ENCODE results near the gene NTNG1. TPM values are rescaled to one million over a fixed set of nuclear protein-coding genes. Genes with fewer than 3 reads are reported as not detected.
"Not testable (repeated sequence)": the region's sequence is repeated elsewhere in the genome, so short reads cannot be mapped to it uniquely, and the experiment has no call there.

NTNG1 gene
- total RNA-seq, 1 donor from 2014 or later: 5.7 TPM

DNA sequence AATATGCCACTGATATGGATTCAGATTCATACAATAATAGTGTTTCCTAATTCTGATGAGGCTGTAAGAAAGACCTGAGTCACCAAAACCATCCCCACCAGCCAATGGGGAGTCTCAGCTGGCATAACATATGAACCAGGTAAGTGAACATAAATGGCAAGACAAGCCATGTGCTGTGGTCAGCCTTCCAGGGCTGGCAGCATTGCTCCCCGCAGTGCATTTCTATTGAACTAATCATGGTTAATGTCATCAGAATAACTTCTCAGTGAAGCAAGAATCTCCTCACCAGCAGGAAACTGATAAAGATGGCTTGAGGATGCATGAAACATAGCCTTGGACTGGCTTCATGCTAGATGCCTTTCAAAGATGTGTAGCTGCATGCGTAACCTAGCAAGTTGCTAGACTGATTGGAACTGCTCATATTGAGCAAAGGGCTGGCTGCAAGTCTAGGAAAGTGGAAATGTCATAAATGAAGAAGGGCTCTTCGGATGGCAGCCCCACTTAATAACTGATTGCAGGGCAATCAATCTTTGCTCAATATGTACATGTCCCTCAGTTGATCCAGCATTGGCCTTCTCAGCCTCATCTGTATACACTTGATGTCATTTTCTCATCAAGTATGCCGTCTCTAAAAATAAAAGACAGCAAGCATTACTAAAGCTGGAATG, 88.0 kb downstream of the NTNG1 start:
- ATAC-seq (ENCODE audit: low read depth): no peak
- no peaks in the 10 kb centered on the region for H3K36me3 Mint-ChIP-seq (ENCODE audit: low read depth)
- H3K9me3 Mint-ChIP-seq: no peaks in the 10 kb centered on the region
- H3K4me1 Mint-ChIP-seq: peaks cover 11% of the 10 kb centered on the region
- no peak for DNase-seq
- ChIA-PET POLR2A (interaction anchor here (0.6 kb wide), 1 partner anchor 252 kb away, joined by 5 read pairs; no protein-coding TSS in a partner anchor), CTCF (no interaction called here)
- TF ChIP-seq CTCF (IDR thresholded peaks at IDR 0.05): no peak
- no peak overlapping the region for H3K4me3 Mint-ChIP-seq
- no peak overlapping the region for H3K27ac Mint-ChIP-seq
- intact Hi-C loops (cut with micrococcal nuclease): no loop called here
- no peaks in the 10 kb centered on the region for H3K27me3 Mint-ChIP-seq

GRCh38 chr1:107229711-107230110, 88.9 kb downstream of the NTNG1 start:
- Mint-ChIP-seq H3K27me3 (no peaks in the 10 kb centered on the region), H3K27ac (no peak overlapping the region), H3K9me3 (no peaks in the 10 kb centered on the region), H3K36me3 (ENCODE audit: low read depth) (no peaks in the 10 kb centered on the region), H3K4me3 (no peak overlapping the region), H3K4me1 (peaks cover 11% of the 10 kb centered on the region)
- ChIA-PET POLR2A (interaction anchor here (0.6 kb wide), 1 partner anchor 251 kb away, joined by 5 read pairs; no protein-coding TSS in a partner anchor), CTCF (no interaction called here)
- DNase-seq (no peak), ATAC-seq (ENCODE audit: low read depth) (no peak)
- TF ChIP-seq CTCF (IDR thresholded peaks at IDR 0.05): no peak
- intact Hi-C loops (cut with micrococcal nuclease): no loop called here

- Mint-ChIP-seq H3K27me3 (no peaks in the 10 kb centered on the region), H3K4me1 (peaks cover 11% of the 10 kb centered on the region), H3K36me3 (ENCODE audit: low read depth) (no peaks in the 10 kb centered on the region), H3K9me3 (no peaks in the 10 kb centered on the region), H3K27ac (no peak overlapping the region), H3K4me3 (no peak overlapping the region)
- ATAC-seq (ENCODE audit: low read depth): no peak
- TF ChIP-seq CTCF (IDR thresholded peaks at IDR 0.05): no peak
- intact Hi-C loops (cut with micrococcal nuclease): no loop called here
- ChIA-PET POLR2A (no interaction called here), CTCF (no interaction called here)
- DNase-seq: no peak
Measured at GRCh38 chr1:107230121-107230520, 89.3 kb downstream of the NTNG1 start.

DNA sequence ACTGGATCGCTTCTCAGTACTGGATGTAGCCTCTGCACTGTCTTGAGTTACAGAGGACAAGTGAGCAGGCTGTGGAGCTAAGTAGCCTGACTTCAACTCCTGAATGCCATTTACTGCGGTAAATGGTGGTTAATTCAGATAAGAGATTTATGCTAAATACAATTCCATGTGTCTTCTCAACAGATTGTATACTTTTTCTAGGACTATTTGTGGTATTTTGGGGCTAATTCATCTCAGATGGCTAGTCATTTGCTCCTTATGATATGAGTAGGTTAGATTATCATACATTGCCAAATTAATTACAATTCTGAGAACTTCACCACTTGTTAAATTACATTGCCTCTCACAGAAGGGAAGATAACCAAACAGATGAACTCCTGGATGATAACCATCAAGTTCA, 90.5 kb downstream of the NTNG1 start:
- H3K4me3 Mint-ChIP-seq: no peak overlapping the region
- no peak overlapping the region for H3K27ac Mint-ChIP-seq
- H3K27me3 Mint-ChIP-seq: no peaks in the 10 kb centered on the region
- no peaks in the 10 kb centered on the region for H3K36me3 Mint-ChIP-seq (ENCODE audit: low read depth)
- ATAC-seq (ENCODE audit: low read depth): no peak
- no peak for TF ChIP-seq CTCF (IDR thresholded peaks at IDR 0.05)
- CTCF ChIA-PET: no interaction called here
- no peak for DNase-seq
- intact Hi-C loops (cut with micrococcal nuclease): no loop called here
- POLR2A ChIA-PET: no interaction called here
- H3K9me3 Mint-ChIP-seq: peaks cover 6% of the 10 kb centered on the region
- peaks cover 8% of the 10 kb centered on the region for H3K4me1 Mint-ChIP-seq

DNA sequence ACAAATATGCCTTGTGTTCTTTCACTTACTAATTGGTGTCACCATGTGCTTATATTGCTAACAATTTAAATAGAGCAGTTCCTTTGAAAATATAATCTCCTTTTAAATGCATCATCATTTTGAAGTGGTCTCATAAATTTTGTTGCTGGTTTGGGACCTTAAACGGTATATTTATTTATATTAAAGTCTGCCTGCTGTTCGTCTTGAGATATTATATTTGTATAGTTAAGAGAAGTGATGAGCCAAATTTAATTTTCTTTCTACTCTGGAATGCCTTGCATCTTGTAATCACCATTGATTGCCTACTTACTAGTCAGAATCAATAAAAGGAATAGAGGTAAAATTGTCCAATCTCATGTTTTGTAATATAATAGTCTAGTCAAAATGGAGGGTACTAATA, 91.6 kb downstream of the NTNG1 start:
- no peak for TF ChIP-seq CTCF (IDR thresholded peaks at IDR 0.05)
- H3K4me1 Mint-ChIP-seq: peaks cover 5% of the 10 kb centered on the region
- CTCF ChIA-PET: no interaction called here
- DNase-seq: no peak
- no peak overlapping the region for H3K4me3 Mint-ChIP-seq
- H3K27ac Mint-ChIP-seq: no peak overlapping the region
- peaks cover 4% of the 10 kb centered on the region for H3K36me3 Mint-ChIP-seq (ENCODE audit: low read depth)
- no peak for ATAC-seq (ENCODE audit: low read depth)
- intact Hi-C loops (cut with micrococcal nuclease): no loop called here
- POLR2A ChIA-PET: no interaction called here
- no peaks in the 10 kb centered on the region for H3K27me3 Mint-ChIP-seq
- H3K9me3 Mint-ChIP-seq: peaks cover 15% of the 10 kb centered on the region

GRCh38 chr1:107236760-107237159, 95.9 kb downstream of the NTNG1 start:
- POLR2A ChIA-PET; CTCF ChIA-PET; ATAC-seq (ENCODE audit: low read depth); H3K36me3 Mint-ChIP-seq (ENCODE audit: low read depth); H3K27ac Mint-ChIP-seq; H3K27me3 Mint-ChIP-seq; H3K4me1 Mint-ChIP-seq; DNase-seq; H3K4me3 Mint-ChIP-seq; intact Hi-C loops (cut with micrococcal nuclease): not testable (repeated sequence)
- H3K9me3 Mint-ChIP-seq: peaks cover 21% of the 10 kb centered on the region

Data from activated B cell treated with CpG ODN at 0.5 μM for 24 hours (primary cell).